ENCODE results near the gene DSG3.

DNA sequence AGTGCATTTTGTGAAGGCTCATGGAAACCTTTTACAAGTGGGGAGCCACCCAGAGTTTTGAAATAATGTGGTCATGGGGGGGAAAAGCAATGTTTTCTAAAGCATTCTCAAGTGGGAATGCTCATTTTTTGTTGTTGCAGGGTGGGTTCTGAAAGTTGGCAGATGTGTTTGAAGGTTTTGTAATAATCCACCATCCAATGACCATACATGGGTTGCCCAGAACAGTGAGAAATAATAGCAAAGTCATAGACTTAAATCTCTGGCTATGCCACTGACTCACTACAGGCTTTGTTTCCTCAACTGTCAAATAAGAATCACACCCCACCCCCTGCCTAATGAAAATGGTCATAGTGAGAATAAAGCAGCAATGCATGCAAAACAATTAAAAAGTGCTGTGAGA, 2.9 kb downstream of the DSG3 start:
- no peak for TF ChIP-seq EZH2 (IDR thresholded peaks at IDR 0.05; ENCODE audit: borderline replicate concordance, low read length)
- TF ChIP-seq, protein P1, sequence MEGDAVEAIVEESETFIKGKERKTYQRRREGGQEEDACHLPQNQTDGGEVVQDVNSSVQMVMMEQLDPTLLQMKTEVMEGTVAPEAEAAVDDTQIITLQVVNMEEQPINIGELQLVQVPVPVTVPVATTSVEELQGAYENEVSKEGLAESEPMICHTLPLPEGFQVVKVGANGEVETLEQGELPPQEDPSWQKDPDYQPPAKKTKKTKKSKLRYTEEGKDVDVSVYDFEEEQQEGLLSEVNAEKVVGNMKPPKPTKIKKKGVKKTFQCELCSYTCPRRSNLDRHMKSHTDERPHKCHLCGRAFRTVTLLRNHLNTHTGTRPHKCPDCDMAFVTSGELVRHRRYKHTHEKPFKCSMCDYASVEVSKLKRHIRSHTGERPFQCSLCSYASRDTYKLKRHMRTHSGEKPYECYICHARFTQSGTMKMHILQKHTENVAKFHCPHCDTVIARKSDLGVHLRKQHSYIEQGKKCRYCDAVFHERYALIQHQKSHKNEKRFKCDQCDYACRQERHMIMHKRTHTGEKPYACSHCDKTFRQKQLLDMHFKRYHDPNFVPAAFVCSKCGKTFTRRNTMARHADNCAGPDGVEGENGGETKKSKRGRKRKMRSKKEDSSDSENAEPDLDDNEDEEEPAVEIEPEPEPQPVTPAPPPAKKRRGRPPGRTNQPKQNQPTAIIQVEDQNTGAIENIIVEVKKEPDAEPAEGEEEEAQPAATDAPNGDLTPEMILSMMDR (IDR thresholded peaks at IDR 0.05; ENCODE audit: low read length), result no peak

Measured in OCI-LY1 (cell line).